NCI-H446 treated with DMSO at 0.1 percent for 48 hours (cell line): ENCODE data around the gene TRPC4.

Source experiments
- DNase-seq: peaks from one replicate; lab custom pipeline; 2025; lab: John Stamatoyannopoulos, UW

The TRPC4 gene

GRCh38 chr13:37716420-37717195 is 153.0 kb downstream of the TRPC4 start:
- DNase-seq: no peak

DNA sequence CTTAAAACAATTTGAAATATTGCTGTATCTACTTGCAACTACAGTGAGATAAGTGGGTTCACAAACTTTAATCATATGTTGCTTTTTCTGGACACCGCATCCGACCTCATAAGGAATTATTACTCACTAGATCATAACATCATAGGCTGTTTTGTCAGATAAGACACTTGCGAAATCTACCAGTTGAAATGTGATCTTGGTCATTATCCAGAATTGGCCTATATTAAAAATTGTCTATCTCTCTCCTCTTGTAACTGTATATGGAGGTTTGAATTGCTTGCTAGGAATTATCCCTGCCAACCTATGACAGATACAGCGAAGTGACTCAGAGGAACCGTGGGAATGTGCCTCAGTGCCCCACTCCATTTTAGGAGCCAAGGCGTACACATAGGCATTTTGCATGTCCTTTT is 154.0 kb downstream of the TRPC4 start:
- DNase-seq: no peak

GRCh38 chr13:37709318-37709717 is 160.3 kb downstream of the TRPC4 start:
- no peak for DNase-seq

GRCh38 chr13:37707739-37708500 is 161.7 kb downstream of the TRPC4 start:
- DNase-seq: no peak

GRCh38 chr13:37706041-37706440 is 163.5 kb downstream of the TRPC4 start:
- no peak for DNase-seq

GRCh38 chr13:37701972-37702371 is 167.6 kb downstream of the TRPC4 start:
- DNase-seq: no peak

DNA sequence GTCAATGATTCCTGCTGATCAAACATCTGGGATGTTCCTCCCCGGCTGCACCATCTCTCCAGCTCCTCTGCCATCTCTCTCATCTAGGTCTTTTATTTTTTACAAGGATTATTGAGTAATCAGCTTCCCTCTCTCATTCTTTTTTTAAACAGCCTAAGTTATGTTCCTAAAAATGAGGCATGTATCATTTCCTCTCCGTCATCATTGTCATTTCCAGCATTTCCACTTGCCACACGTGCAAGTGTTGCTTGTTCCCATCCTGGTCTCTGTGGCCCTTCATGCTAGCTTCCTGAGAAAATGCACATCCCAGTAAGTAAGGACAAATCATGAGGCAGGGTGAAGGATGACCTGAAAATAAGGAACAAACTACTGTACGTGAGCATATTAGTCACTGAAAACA is 168.3 kb downstream of the TRPC4 start:
- no peak for DNase-seq

GRCh38 chr13:37700887-37701286 is 168.7 kb downstream of the TRPC4 start:
- DNase-seq: no peak

DNA sequence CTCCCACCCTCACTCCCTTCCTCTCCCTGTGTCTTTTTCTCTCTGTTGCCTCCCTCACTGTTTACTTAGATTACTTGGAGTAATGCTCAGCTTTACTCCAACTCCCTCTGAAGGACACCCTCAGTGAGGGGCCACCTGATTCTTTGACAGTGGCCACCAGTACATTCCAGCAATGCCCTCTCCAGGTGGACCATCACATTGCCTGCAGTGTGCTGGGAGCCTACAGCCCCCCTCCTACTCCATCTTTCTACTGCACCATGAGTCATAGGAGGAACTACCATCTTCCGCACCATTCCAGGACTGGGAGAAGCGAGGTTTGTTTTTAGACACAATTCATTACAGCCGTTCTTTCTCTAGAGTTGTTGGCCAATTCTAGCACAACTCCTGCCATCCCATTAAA is 174.4 kb downstream of the TRPC4 start:
- DNase-seq: no peak

GRCh38 chr13:37690361-37690760 is 179.2 kb downstream of the TRPC4 start:
- DNase-seq: no peak

- no peak for DNase-seq
These were observed 183.1 kb downstream of the TRPC4 start for GRCh38 chr13:37686501-37686900.

DNA sequence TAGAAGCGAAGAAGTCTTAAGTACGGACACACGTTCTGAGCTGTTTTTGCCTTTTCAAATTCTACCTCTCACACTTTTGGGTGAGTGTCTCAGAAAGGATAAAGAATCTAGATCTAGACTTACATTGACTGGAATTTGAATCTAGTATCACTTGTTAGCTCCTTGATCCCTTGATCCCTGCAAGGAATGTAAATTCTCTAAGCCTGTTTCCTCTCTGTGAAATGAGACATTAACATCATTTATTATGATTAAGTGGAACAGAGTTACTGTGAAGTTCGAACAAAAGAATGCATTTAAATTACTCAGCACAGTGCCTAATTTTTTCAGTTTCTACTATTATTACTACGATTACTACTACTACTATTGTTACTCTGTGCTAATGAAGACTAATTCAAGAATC is 184.4 kb downstream of the TRPC4 start:
- DNase-seq: no peak

GRCh38 chr13:37682496-37682895 is 187.1 kb downstream of the TRPC4 start:
- DNase-seq: no peak

GRCh38 chr13:37681281-37682032 is 188.1 kb downstream of the TRPC4 start:
- no peak for DNase-seq

DNA sequence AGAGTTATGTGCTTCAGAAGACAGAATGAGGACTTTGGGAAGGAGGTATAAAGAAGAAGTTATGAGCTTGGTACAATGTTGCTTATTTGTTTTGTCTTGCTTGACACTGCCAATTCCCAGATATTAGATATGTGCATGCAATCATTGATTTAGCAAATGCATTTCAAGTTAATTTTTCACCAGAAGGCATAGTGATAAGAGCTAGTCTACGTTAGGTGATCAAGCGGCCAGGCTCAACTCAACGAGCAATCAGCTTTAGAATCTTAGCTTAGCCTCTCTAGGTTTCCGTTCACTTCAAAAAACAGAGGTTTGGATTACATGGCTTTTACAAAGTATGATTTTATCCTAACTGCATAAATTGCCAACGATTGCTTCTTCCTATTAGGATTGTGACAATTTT is 189.4 kb downstream of the TRPC4 start:
- no peak for DNase-seq

DNA sequence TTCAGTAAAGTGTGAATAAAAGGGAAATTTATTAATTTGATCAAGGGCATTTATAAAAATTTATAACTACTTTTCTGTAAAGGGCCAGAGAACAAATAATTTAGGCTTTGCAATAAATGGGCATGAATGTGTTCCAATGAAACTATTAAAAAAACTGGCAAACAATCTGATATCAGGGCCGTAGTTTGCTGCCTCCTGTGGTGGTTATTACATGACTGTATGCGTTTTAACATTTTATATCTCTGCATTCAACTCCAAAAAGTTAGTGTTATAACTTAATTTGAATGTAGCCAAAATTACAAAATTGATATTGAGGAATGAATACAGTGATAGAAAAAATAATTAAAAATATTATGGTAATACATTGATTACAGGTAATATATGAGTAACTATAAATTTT is 190.5 kb downstream of the TRPC4 start:
- DNase-seq: no peak

DNA sequence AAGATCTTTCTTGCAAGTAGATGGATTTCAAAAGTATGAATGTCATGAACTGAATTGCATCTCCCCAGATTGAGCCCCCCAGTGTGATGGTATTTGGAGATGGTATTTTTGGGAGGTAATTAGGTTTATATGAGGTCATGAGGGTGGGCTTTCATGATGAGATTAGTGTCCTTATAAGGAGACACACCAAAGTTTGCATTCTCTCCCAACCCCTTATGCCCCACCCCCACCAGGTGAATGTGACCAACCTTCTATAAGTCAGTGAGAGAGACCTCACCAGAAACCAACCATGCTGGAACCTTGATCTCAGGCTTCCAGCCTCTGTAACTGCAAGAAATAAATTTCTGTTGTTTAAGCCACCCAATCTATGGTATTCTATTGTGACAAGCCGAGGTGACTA is 199.7 kb downstream of the TRPC4 start:
- no peak for DNase-seq

GRCh38 chr13:37667702-37668101 is 201.9 kb downstream of the TRPC4 start:
- DNase-seq: no peak

- DNase-seq: no peak
These were observed 203.5 kb downstream of the TRPC4 start for GRCh38 chr13:37666036-37666435.

- DNase-seq: no peak
These were observed 204.2 kb downstream of the TRPC4 start for GRCh38 chr13:37665420-37665819.

GRCh38 chr13:37663724-37664123 is 205.8 kb downstream of the TRPC4 start:
- DNase-seq: no peak

GRCh38 chr13:37662624-37663023 is 206.9 kb downstream of the TRPC4 start:
- no peak for DNase-seq

DNA sequence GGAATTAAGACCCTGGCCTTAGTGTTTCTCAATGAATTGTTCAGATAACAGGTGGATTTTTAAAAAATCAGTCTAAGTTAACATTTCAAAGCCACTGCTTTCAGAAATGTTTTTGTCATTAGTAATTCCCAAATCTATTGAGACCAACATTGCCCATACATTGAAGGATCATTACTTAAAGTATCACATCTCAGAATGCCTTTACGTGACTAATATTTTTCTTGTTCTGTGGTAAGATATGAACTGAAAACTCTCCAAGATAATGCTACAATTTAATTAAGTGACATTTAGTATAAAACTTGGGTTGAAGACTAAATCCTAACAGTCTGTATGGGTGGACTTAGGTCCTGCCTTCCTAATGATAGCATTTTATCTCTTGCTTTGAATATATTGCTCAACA is 211.6 kb downstream of the TRPC4 start:
- no peak for DNase-seq
